HG02571 (cell line): ENCODE measurements around the gene ARID3B.

Experiments
- ATAC-seq: cut with Tn5 transposase; IDR thresholded peaks from one replicate; pipeline ENCODE4 v1.9.1; 2021; ENCODE audit warnings: mild to moderate bottlenecking, moderate library complexity; ENCODE audit not compliant: unreplicated experiment

The ARID3B gene

GRCh38 chr15:74599156-74599555, 58.1 kb downstream of the ARID3B start:
- no peak for ATAC-seq

- ATAC-seq: no peak
Measured at GRCh38 chr15:74603026-74603788, 62.2 kb downstream of the ARID3B start.

GRCh38 chr15:74603789-74604705, 63.0 kb downstream of the ARID3B start:
- ATAC-seq: no peak

- ATAC-seq: no peak
Measured at GRCh38 chr15:74604983-74605794, 64.2 kb downstream of the ARID3B start.

- no peak for ATAC-seq
Measured at GRCh38 chr15:74605795-74606150, 64.8 kb downstream of the ARID3B start.

- ATAC-seq: no peak
Measured at GRCh38 chr15:74608786-74609185, 67.8 kb downstream of the ARID3B start.

- ATAC-seq: no peak
Measured at GRCh38 chr15:74609938-74610301, 68.9 kb downstream of the ARID3B start.

- ATAC-seq: no peak
Measured at GRCh38 chr15:74610302-74610951, 69.4 kb downstream of the ARID3B start.

GRCh38 chr15:74611341-74611740, 70.3 kb downstream of the ARID3B start:
- ATAC-seq: no peak

GRCh38 chr15:74611834-74612233, 70.8 kb downstream of the ARID3B start:
- ATAC-seq: no peak

- no peak for ATAC-seq
Measured at GRCh38 chr15:74612677-74613076, 71.7 kb downstream of the ARID3B start.

- no peak for ATAC-seq
Measured at GRCh38 chr15:74613089-74613952, 72.3 kb downstream of the ARID3B start.

GRCh38 chr15:74613953-74614743, 73.1 kb downstream of the ARID3B start:
- ATAC-seq: no peak

- peak; percentile 44 for ATAC-seq
Measured at GRCh38 chr15:74614744-74615507, 73.9 kb downstream of the ARID3B start.

- peak; percentile 68 for ATAC-seq
Measured at GRCh38 chr15:74615508-74616365, 74.7 kb downstream of the ARID3B start, which contains the start of gene CLK3. TSS of gene CLK3 (plus strand) at chr15:74615836. CDS start at chr15:74619197, 3,361 bp downstream.

- ATAC-seq: no peak
Measured at GRCh38 chr15:74616366-74616939, 75.4 kb downstream of the ARID3B start.

- ATAC-seq: no peak
Measured at GRCh38 chr15:74616996-74617395, 76.0 kb downstream of the ARID3B start.
